ENCODE measurements around the gene TMEM18.
"Not testable (repeated sequence)": the region's sequence is repeated elsewhere in the genome, so short reads cannot be mapped to it uniquely, and the experiment has no call there.

Gene TMEM18

DNA sequence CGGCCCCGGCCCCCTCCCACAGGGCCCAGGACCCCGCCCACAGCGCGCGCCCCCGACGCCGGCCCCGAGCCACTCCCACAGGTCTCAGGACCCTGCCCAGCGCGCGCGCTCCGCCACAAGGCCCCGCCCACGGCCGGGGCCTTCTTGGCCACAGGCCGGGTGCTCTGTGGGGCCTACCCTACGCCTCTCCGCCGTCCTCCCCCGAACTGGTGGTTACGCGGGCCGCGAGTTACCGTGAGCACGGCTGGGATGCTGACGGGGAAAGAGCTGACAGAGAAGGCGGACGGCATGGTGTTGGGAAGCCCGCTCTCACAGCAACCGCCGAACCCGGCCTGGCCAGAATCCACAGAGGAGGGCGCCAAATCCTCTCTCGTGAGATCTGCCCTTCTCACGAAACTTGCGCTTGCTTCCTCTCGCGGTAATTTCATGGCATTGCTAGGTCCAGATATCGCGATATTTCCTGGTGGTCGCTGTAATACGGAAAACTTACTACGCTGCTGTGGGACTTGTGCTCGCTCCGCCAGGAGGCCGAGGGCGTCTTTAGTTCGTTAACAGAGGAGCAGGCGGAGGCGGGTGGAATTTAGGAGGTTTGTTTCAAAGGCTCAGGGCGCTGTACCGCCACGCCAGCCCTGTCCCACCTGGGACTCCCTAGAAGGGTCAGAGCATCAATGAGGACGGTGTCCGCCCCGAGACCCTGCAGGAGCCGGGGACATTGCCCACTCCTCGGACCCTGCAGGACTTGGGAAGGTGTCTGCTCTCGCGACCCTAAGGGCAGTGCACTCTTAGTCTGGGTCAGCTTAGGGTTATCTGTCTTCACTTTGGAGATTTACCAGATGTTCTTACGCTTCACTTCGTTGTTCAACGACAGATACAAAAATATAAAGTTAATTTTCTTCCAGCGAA, at the start of gene TMEM18:
Gene TMEM18 (minus strand): TSS at position 351 of the 903 bp plus-strand sequence. CDS start 61 bp downstream, at position 290.
- peak; percentile 98 for DNase-seq

DNA sequence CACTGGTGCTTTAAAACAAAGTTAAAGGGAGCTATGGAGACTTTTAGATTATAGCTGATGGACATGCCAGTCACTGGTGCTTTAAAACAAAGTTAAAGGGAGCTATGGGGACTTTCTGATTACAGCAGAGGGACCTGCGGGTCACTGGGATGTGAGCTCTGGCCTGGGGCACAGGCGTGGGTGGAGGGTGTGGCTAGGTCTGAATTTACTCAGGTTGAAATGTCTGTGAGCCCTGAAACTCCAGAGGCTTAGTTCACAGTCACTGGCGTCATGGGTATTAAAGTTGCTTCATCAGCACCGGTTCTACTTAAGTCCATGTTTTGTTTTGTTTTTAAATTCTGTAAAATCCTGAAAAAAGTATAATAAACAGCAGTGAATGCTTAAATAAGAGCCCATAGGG, 49.0 kb upstream of the TMEM18 start:
- no peak for DNase-seq

DNA sequence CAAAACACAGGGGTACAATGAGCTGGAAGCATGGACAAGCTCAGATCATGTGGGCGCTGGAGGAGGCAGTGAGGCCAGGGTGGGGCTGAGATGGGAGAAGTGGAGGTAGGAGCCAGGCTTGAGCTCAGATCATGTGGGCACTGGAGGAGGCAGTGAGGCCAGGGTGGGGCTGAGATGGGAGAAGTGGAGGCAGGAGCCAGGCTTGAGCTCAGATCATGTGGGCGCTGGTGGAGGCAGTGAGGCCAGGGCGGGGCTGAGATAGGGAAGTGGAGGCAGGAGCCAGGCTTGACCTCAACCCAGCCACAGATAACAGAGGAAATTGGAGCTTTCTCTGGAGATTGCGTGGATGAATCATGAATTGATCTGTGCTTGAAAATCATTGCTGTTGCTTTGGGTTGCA, 48.3 kb upstream of the TMEM18 start:
- DNase-seq = no peak

DNA sequence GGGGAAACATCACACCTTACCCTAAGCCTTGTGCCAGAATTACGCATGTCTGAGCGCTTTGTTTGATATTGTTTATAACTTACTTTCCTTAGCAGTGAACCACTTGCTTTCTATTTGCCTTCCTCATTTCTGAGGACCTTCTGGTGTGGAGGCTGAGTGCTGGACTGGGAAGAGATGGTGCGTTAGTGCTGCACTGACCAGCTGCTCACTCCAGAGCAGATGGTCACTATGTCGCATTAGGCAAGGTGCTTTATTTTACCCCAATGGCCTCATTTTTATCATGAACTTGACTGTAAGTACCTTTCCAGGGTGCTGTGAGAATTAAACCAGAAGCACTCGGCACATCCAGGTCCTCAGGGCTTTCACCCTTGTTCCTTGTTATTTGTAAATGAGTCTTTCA, 46.6 kb upstream of the TMEM18 start:
- DNase-seq = no peak

GRCh38 chr2:720842-721241, 43.6 kb upstream of the TMEM18 start:
- DNase-seq = no peak

- DNase-seq = no peak
These were observed 42.5 kb upstream of the TMEM18 start for GRCh38 chr2:719734-720133.

DNA sequence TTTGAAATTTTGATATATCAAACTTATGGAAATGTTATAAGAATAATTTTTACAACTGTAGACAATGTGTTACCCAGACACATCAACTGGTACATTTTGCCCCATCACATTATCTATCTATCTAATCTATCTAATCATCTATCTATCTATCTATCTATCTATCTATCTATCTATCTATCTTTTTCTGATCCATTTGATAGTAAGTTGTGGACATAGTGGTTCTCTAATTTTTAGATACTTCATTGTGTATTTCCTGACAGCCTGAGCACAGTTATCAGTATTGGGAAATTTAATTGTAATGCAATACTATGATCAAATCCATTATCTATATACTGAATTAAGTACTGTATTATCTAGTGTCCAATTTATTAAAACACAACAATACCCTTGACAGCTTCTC, 42.0 kb upstream of the TMEM18 start:
- no peak for DNase-seq

DNA sequence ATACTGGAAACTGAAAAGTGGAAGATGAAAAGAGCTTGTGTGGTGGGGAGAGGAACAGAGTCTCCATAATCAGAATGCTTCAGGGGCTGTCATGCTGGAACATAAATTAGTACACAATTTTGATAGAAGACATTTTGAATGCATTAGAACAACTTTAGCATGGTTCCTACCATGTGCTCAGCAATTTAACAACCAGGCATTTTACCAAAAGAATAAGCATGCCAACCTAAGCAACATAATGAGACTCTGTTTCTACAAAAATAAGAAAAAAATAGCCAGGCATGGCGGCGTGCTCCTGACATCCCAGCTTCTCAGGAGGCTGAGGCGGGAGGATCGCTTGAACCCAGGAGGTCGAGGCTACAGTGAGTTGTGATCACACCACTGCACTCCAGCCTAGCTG, 40.5 kb upstream of the TMEM18 start:
- DNase-seq = no peak

DNA sequence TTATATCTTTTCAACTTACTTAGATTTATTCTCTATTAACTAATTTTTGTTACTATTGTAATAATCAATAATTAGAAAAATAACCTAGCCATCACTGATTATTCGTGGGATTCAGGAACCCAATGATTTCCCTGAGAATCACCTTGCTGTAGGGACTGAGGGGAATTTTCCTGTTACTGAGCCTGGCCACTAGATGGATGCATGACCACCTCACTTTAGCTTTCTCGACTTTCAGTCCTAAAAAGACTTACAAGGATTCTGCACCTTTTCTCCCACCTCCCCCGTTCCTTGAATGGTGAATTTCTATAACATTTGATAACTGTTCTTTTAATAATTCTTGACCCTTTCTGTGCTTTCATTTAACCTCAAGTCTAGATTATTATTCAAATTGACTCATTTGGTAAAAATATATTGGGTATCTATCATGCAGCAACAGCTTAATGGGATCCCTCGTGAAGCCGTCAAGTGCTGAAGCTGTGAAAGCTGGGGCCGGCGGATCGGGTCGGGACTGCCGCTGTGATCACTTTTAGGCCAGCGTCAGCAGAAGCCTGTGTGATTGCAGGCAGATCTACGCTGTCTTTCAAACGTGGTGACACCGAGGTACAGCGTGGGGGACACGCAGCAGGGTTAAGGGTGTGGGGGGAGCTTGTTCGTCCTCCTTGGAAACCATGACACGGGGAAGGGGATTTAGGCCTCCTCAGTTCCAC, 38.8 kb upstream of the TMEM18 start:
- DNase-seq = no peak

GRCh38 chr2:715038-715437, 37.8 kb upstream of the TMEM18 start:
- DNase-seq = no peak

- peak; percentile 21 for DNase-seq
These were observed 37.0 kb upstream of the TMEM18 start for GRCh38 chr2:714005-714741.

- no peak for DNase-seq
These were observed 33.9 kb upstream of the TMEM18 start for GRCh38 chr2:710867-711665.

- DNase-seq = no peak
These were observed 32.0 kb upstream of the TMEM18 start for GRCh38 chr2:709138-709765.

DNA sequence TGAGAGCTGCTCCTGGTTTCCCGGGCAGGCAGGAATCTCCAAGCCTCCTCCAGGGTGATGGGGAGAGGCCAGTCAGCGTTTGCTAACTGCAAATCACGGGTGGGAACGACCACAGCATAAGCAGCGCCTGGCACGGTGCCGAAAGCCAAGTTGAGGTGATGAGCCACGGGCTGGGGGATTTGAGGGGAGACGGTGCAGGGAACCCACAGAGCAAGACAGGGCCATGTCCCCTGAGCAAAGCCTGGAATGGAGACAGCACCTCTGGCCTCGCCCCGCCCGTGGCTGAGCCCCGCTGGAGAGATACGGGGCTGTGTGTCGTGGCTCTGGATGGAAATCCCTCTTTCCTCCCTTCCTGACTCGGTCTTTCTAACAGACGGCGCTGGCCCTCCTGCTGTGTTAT, 31.5 kb upstream of the TMEM18 start:
- DNase-seq = no peak

DNA sequence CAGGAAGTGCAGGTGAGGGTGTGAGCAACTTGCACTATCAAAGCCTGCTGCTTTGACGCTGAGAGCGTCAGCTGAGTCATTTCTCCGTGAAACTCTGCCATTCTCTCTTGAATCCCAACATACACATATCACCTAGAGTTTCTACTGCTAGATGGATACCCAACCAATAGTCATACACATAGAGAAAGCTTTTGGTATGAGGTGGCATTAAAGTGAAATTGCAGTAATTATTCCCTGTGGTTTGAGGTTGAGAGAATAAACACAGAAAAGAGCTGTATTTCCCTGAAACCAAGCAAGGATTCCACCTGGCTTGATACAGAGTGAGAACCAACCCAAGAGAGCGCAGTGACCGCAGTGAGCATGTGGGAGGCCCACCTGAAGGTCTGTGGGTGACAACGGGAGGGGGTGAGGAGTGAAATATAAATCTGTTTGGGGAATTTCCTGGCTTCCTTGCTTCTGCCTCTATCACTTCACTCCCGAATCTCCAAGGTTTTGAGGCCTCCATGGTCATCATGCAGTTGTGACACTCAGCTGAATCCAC, 28.8 kb upstream of the TMEM18 start:
- no peak for DNase-seq

DNA sequence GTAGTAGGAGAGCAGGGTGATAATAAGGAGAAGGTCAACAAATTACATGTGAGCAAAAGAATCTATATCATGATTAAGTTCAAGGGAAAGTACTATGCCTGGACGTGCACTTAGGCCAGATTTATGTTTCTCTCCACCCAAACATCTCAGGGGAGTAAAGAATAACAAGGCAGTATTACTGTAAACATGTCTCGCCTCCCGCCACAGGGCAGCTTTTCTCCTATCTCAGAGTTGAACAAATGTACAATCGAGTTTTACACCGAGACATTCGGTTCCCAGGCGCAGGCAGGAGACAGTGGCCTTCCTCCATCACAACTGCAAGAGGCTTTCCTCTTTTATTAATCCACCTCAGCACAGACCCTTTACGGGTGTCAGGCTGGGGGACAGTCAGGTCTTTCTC, 25.6 kb upstream of the TMEM18 start:
- not testable (repeated sequence) for DNase-seq

DNA sequence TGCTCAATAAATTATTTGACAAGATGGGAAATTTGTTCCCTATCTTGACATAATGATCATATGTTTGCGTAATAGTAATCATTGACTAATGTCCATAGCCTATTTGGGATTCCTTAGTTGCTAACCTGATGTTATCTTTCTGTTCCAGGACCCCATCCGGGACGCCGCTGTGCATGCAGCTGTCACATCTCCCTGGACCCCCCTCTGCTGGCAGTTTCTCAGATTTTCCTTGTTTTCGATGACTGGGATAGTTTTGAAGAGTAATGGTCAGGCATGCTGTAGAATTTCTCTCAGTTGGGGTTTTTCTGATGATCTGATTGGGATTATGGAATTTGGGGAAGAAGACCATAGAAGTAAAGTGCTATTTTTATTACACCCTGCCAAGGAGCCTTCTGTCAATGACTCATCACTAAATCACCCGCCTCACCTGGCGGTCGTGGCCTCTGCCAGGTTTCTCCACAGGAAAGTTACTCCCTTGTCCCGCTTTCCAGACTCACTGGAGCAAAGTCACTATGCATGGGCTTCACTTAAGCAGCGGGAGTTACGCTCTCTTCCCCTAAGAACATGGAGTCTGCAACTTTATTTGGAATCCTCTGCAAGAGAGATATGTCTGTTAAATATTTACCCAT, 19.9 kb upstream of the TMEM18 start:
- no peak for DNase-seq

GRCh38 chr2:696463-696862, 19.3 kb upstream of the TMEM18 start:
- DNase-seq = no peak

GRCh38 chr2:694906-695510, 17.8 kb upstream of the TMEM18 start:
- no peak for DNase-seq

GRCh38 chr2:694174-694573, 17.0 kb upstream of the TMEM18 start:
- no peak for DNase-seq

DNA sequence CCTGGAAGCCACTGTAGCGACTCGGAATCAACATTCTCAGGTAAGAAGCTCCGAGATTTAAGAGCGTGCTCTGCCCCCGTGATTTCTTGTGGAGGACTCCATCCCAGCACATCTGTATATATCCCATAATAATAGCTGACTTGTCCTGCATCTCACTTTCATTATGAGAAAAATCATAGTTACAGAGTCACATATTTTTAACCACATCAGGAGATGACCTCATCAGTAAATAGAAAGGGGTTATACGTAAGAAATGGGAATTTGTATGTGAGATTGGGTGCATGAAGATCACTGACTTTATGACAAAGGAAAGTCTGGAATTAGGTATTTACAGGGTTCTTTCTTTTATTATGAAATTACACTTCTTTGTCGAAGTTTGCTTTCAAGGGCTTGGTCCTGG, 16.4 kb upstream of the TMEM18 start:
- no peak for DNase-seq

Data from CD4-positive, alpha-beta T cell treated with Interleukin-17A for 1 hour (primary cell).